GM19328 (cell line): ENCODE results near the gene PLAC1.

Experiments used
- ATAC-seq: cut with Tn5 transposase; IDR thresholded peaks from one replicate; pipeline ENCODE4 v1.9.1; 2021; ENCODE audit warnings: mild to moderate bottlenecking, moderate library complexity; ENCODE audit not compliant: unreplicated experiment

The PLAC1 gene, protein sequence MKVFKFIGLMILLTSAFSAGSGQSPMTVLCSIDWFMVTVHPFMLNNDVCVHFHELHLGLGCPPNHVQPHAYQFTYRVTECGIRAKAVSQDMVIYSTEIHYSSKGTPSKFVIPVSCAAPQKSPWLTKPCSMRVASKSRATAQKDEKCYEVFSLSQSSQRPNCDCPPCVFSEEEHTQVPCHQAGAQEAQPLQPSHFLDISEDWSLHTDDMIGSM

DNA sequence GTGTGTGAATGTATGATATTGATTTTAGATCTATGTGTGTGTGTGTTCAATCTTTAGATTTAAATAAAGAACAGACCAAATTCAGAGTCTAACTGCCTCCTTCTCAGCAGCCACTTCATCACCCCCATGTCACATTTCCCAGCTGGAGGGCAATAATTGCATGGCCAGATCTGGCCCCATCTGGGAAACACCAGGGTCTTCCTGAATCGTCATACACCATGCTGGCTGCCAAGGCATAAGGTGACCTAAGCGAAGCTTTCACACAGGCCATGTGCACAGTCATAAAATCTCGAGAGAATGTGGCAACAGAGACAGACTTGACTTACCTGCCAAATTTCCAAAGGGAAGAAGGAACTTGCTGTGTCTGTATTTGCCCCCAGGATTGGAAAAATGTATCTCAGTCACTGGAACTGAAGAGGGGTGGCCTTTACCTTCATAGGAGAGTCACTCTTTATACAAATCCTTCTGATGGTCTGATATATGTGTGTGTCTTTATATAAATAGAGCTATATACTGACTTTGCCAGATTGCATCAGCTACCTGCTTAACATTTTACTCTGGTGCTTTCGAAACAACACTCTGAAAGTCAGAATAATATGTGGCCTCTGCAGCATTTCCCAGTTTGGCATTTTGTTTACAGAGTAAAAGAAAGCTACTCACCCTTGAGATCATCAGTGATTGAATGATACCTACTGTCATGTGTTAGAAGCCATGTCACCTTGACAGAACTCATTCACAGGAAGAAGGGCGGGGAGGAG, at the start of gene PLAC1:
Gene PLAC1 (minus strand): TSS at position 470 of the 758 bp plus-strand sequence. CDS start 91,789 bp downstream, outside the sequence.
- no peak for ATAC-seq

DNA sequence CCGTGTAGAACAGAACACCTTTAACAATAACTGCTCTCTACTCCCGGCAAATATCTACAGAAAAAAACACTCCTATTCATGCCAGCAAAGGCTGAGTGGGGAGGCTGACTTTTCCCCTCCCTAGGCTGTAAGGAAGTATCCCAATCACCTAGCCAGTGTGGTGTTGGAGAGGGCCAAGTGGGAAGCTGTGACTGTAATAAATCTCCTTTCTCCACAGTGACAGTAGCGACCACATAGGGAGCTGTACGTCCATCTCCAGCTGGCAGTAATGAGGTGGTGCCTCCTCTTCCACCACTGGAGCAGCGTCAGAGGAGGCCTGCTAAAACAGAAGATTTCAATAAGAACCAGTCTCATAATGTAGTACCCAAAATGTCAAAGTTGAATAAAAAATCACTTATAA, 47.9 kb upstream of the PLAC1 start:
- no peak for ATAC-seq

DNA sequence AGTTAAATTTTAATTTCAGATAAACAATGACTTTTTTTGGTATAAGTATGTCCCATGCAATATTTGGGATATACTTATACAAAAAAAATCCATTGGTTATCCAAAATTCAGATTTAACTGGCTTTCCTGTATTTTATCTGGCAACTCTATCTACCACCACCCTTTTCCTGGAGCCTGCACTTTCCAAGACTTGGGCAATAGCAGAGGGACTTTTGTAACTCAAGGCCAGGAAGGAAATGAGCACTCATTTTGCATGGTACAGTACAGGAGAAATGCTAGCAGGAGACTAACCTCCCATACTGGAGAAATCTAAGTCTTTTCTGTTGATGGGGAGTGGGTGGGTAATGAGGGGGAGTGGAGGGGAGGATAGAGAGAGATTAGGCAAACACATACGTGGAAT, 37.7 kb upstream of the PLAC1 start:
- ATAC-seq: no peak

DNA sequence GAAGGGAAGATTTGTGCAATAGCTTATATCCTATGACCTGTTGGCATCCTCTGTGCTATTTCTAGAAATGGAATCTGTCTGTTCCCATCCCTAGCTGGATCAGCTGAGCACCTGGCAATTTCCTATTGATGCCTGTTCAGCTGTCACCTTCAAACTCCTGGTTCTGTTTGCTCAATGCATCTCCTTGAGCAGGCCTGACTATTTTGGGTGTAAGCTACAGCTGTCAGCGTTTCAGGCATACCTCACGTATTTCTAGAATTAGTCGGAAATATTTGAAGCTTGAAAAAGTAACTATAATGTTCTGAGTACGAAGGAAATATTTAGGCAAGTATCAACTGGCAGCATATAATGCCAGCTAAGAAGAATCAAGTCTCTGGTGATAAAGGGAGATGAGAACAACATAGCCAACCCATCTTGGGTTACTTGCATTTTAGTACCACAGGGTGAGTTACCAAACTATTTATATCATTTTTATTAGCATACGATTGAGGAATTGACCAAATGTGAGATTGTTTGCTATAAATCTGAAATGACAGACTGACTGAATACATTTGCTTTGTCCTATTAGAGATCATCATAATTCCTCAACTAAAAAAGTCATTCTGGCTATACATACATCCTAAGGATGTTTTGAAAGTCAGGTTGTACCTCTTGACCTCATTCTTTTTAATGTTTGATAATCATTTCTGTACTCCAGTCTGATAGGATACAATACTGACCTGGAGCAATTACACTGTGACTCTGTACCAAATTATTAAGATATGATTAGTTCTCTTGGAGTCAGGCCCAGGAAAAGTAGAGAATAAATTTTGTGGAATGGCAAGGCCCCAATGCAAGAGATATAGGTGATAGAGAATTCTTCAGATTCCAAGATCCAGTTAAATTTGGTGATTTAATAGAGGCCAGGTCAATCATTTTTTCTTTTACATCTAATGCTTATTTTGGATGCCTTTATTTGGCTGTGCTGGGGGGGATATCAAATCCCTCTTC, 36.4 kb upstream of the PLAC1 start:
- ATAC-seq: no peak

DNA sequence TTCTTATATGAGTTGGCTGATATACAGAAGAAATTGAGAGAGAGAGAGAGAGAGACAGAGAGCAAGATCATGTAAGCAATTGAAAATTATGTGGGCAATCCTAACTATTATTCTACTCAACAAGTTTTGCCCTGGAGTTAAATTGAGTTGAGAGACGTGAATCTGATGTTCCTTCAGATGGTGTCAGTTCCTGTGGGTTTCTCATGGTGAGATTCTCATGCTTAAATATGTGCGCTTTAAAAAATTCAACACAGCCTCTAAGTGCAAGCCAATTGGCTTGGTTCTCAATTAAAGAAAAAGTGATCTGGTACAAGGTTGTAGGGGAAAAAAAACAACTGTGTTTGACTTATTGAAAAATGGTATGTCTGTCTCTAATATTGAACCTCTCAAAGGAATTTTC, 35.4 kb upstream of the PLAC1 start:
- no peak for ATAC-seq

DNA sequence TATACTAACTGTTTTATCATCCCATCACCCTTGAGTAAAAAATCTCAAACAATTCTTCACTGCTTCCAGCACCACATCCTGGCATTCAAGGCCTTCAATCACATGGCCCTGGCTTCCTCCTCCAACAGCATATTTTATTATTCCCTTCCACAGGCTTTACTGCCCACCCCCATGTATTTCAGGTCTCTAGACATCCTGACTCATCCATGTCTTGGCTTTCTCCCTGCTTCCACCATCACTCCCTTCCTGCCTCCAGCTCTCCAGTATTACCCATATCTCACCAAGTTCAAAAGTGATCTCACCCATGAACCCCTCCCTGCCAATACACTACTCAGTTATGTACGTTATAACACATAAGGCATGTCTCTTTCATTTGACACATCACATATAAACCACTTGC, 34.7 kb upstream of the PLAC1 start:
- ATAC-seq: no peak

DNA sequence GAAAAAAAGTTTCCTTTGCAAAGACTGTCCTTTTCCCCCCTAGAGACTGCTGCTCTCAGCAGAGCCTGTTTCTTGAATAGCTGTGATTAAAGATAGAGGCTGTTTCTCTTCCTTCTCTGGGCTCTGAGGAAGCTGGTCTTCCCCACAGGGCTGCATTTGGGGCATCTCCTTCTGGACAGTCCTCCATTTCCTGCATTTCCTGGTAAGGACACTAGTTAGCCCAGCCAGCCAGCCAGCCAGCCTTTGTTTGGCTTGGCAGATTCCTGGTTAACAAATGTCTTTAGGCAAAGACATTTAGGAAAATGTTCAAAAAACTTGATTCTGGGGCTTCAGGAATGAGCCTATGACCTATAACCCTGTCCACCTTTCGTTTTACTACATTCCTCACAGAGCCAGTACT, 34.0 kb upstream of the PLAC1 start:
- no peak for ATAC-seq

DNA sequence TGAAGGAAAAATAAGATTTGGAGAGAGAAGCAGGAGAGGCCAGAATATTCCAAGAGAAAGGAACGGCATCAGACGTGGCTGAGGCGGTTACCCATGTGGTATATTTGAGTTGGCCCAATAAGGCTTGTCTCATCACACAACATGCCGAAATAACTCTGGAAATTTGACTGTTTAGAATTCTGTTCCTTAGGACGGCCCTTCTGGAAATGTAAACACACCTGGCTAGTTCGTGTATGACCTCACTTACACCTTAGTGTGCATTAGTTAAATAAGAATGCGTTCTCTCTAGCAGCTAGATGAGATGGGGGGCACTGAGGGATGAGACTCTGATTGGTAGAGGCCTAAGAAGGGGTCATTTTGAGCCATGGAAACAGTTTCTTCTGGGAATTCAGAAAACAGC, 33.2 kb upstream of the PLAC1 start:
- ATAC-seq: no peak

DNA sequence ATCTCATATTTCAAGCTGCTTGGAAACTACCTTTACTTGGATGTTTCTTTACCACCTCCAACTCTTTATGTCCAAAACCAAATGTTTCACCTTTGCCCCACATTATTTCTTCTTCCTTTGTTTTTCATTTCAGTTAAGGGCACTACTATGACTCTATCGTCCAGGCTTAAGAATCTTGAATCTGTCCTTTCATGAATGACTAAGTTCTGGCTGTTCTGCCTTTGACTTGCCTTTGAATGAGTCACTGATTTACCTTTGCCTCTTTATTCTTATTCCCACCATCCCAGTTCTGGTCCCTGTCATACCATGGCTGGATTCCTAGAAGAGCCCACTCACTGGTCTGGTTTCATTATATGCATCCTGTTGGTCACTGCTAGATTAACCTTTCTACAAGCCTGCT, 30.6 kb upstream of the PLAC1 start:
- no peak for ATAC-seq

DNA sequence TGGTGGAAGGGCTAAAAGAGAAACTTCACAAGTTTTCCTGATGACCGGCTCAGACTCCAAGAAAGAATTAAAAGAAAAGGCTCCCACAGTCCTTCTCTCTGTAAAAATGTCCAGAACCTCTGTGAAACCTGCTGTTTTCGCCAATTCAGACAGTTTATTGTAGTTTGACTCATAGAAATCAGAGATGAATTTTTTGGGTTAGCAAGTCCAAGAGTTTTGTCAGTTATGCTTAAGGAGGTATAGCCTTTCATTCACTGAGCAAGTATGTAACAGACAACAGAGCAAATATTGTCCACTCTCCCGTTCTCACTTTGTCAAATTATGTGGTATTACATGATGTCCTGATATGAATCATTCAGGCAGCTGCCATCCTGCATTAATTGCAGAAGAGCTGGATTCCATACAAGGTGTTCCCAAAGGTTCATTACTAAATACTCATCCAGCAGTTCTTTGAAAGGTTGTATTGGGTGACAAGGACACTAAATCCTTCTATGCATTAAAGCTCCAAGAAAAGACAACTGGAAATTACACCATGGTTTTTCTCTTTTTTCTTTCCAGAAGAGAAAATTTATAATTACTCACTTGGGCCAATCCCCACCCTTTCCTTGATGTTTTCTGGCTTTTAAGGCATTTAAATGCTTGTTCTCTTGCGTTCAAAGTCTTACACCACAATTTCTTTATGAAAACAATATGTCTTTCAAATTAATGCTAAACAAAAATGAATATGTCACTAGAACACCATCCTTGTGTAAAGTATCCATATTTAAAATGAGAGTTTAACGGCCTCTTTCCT, 30.0 kb upstream of the PLAC1 start:
- no peak for ATAC-seq

DNA sequence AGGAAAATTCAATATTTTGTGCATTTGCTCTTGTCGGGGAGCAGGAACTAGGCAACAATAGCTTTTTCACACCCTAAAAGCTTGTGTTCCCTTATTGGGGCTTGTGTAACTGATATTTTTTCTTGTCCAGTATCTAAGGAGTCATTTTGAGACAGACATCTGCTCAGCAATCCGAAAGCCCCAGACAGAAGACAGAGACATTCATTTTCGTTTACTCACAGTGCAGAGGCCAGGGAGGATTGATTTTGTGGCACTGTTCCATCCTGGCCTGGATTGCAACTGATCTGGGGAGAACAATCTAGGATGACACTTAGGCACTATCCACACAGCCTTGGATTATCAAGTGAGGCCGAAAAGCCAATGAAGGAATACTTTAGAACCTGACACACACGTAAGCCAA, 27.4 kb upstream of the PLAC1 start:
- no peak for ATAC-seq

DNA sequence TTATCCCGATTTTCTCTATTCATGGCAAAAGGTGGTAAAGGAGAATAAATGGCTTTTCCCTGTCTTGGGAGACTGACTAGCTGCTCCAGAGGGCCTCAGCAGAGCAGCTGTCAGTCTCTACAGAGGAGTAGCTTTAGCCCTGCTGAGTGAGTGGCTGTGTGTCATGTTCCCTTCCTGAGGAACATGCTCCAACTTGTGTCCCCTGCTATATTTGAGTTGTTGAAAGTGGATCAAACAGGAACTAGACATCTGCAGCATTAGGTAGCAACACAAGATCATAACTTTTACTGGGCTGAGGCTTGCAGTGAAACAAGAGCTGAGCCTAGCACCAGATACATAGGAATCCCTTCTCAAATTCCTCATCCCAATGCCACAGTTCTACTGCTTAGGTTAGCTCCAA, 26.7 kb upstream of the PLAC1 start:
- ATAC-seq: no peak

DNA sequence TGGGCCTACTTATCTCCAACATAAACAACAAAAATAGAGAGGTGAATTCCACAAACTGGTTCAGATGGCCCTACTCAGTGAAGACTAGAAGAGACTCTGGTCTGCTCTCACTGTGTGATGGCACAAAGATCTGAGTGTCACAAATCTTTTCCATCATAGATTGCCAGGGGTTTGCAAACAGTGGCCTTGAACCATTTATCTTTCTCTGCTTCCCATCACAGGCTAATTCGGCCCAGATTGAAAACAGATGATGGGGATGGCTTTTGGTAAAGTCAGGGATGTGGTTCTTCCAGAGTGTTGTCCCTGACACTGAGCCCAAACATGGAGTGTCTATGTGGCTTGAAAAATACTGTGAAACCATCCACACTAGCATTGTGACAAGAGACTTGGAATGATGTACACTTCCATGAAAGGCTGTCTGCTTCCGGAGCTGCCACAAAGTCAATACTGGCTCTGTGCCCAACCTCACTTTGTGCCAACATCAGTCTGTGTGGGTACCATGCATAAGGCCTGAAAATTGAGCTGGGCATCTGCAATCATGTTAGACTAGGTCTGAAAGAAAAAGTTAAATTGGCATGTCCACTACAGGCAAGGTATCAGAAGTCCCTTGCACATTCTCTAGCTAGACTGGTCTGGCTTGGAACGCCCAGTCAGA, 25.2 kb upstream of the PLAC1 start:
- no peak for ATAC-seq

DNA sequence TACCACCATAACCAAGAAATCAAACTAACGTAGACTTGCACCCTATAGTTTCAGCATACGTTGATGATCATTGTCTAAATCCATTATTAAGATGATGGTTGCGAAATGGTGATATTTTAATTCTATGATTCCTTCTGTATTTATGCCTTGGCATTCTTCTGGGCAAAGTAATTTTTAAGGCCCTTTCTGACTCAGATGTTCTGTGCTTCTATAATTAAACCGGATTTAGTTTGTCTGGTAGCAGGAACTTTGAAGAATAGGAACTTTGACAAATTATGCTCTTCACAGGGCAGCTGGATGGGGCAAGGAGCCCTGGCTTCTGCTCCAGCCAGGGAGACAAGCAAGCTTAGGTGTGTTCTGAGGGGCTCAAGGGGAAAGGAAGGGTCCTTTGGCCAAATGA, 23.8 kb upstream of the PLAC1 start:
- no peak for ATAC-seq

DNA sequence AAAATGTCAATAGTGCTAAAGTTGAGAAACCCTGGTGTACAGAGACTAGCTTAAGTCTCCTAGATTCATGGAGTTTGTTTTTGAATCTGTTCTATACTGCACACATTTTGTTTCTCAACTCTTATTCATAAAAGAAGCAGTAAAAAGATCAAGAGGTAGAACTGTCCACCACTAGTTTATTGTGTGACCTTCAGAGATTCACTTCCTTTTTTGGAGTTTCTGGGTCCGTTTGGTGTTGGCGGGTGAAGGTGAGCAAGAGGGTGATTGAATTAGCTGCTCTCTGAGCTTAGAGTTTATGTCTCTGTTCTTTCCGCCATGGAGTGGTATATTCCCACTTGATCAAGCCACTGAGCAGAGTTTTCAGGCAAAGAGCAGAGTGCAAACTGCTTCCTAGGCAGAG, 21.4 kb upstream of the PLAC1 start:
- ATAC-seq: no peak

DNA sequence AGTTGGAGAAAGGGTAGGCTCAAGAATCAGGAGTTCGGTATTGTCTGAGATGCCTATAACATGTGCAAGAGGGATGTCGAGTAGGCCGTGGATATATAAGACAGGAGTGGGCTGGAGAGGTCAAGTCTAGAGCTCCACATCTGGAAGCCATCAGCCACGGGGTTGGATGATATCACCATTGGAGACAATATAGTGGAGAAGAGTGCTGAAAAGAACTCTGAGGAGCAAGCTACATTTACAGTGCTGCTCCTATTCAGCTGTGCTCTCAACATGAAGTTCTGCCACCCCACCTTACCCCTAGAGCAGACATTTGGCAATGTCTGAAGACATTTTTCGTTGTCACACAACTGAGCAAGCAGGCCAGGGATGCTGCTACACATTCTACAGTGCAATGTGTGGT, 20.9 kb upstream of the PLAC1 start:
- no peak for ATAC-seq

DNA sequence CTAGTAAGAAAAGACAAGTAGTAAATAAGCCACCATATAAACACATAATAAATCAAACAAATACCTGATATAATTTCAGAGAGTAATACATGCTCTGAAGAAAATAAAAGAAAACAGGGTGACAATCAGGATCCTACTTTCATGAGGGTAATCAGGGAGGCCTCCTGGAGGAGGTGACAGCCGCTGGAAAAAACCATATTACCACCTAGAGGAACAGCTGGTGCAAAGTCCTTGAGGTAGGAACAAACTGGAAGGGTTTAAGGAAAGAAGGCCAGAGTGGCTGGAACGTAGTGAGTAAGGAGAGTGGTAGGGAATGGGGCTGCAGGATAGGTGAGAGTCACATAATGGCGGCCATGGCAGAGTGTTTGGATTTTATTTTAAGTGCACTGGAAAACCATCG, 19.1 kb upstream of the PLAC1 start:
- no peak for ATAC-seq

DNA sequence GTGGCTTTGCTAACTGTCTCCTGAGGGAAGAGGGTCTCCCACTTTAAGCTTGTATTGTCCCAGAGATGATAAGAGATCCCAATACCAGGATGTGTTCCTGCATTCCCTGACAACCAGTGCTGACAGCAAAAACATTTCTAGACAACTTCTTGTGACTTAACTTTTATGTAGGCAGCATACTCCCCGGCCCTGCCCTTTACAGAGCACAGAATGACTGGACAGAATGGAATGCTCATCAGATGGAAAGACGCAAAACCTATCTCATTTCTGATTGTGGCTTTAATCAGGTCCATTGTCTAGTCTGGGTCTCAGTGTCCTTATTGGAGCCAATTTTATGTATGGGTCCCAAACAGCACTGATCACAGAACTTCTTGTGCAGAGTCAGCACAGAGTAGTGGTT, 18.2 kb upstream of the PLAC1 start:
- no peak for ATAC-seq

DNA sequence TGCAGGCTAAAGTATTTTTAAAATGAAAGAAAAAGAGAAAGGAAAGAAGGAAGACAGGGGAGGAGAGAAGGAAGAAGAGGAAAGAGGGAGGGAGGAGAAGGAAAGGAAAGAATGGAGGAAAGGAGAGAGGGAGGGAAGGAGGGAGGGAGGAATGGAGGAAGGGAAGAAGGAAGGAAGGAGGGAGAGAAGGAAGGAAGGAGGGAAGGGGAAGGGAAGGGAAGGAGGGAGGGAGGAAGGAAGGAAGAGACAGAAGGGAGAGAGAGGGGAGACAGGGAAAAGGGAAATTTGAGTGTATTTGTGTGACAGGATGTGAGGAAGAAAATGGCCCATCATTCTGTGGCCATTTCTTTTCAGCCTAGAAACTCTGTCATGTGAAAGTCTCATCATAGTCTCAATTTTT, 14.9 kb upstream of the PLAC1 start:
- ATAC-seq: no peak

DNA sequence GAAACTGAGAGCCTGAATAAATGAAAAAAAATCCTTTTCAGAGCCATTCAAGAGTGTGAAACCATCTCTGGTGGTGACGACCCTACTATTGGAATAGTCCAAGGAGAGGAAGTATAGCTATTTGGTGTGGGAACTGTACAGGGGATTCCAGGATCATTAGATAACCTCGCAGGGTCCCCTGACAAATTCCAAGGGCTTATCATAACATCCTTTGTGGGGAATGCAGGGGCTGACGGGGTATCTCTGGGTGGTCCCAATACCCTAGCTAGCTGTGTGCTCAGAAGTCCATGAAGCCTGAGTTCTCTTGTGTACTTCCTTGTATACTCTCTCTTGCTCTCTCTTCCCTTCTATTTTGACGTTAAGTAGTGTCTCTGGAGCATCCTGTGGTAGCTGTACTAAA, 13.8 kb upstream of the PLAC1 start:
- ATAC-seq: no peak
